Astrocyte of the hippocampus (primary cell): ENCODE results near the gene MDH2.
A peak's percentile ranks its signal among the peaks of the same experiment; 100 is the strongest.
"Not testable (repeated sequence)": the region's sequence is repeated elsewhere in the genome, so short reads cannot be mapped to it uniquely, and the experiment has no call there.

Source experiments
- DNase-seq: peaks from one replicate; pipeline ENCODE4 v3.0.0; 2011; ENCODE audit warnings: low read depth, low spot score

The MDH2 gene

DNA sequence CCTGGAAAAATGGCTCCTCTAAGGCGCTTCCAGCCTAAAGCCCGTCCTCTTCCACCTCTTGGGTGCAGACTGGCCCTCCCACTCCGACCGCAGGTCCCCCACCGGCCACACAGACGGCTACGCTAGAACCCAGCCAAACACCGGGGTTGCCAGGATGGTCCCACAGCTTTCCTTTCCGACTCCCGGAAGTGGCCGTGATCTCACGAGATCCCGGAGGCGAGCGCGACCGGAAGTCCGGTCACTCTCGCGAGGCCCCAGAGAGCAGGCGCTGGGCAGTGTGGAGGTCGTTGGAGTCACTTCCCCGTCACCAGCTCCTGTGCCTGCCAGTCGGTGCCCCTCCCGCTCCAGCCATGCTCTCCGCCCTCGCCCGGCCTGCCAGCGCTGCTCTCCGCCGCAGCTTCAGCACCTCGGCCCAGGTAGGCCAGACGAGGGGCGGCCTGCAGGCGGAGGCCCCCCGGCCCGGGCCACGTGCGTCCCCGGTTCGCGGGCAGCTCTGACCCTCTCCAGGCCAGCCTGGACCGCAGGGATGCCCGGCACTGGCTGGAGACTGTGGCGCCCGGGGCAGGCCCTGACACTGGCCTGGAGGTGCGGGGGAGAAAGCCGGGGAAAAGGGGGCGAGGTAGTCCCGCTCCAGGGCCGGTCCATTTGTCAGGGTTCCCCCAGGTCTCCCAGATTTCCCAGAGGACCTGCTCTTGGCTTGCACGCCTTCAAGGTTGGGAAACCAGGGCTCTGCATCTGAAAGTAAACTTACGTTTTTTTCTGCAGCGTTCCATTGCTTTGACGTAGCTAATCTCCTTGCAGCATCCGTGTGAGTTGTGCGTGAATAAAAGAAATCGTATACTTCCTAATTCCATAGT, at the start of gene MDH2, which contains the start of gene STYXL1:
Gene MDH2, plus strand, starts transcription at position 296 of the 857 bp plus-strand sequence. Its CDS starts 55 bp downstream, at position 351.
Gene STYXL1, minus strand, starts transcription at position 190 of the 857 bp plus-strand sequence. CDS start 17,477 bp downstream, outside the sequence.
- peak; percentile 99 for DNase-seq

DNA sequence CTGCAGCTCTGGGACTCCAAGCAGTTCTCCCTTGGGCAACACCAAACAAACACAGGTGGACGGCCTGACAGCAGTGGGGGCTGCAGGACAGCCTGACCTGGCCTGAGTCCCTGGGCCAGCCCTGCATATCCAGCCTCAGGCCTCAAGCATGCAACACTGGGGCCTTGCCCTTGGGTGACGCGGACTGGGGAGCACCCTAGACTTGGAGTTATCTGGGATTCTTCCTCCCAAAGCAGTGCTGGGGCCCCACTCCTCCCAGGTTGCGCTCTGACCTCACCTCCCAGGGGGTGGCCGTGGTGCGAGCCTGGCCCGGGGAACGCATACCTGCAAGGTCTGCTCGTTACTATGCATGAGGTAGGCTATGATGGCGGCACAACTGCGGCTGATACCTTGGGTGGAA, 47.3 kb upstream of the MDH2 start:
- DNase-seq: no peak

DNA sequence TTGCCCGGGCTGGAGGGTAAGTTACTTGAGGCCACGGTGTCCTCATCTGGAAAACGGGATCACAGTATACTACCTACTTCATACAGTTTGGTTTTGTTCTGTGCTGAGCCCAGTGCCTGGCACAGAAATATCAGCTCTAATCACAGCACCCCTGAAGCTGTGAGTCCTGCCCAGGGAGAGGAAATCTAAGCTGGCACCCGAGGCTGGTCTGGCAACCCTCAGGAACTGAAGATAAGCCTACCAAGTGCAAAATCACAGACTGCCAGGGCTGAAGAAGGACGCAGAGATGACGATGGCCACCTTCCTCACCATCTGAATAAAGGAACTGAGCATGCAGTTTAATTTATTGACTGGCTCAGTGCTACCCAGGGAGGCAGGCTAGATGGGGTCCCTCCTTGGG, 45.8 kb upstream of the MDH2 start:
- DNase-seq: no peak

- DNase-seq: no peak
Measured at GRCh38 chr7:76002822-76003221, 45.1 kb upstream of the MDH2 start.

GRCh38 chr7:76003351-76003750, 44.6 kb upstream of the MDH2 start:
- no peak for DNase-seq

GRCh38 chr7:76005004-76005403, 42.9 kb upstream of the MDH2 start:
- DNase-seq: not testable (repeated sequence)

GRCh38 chr7:76008156-76008687, 39.7 kb upstream of the MDH2 start:
- DNase-seq: no peak

DNA sequence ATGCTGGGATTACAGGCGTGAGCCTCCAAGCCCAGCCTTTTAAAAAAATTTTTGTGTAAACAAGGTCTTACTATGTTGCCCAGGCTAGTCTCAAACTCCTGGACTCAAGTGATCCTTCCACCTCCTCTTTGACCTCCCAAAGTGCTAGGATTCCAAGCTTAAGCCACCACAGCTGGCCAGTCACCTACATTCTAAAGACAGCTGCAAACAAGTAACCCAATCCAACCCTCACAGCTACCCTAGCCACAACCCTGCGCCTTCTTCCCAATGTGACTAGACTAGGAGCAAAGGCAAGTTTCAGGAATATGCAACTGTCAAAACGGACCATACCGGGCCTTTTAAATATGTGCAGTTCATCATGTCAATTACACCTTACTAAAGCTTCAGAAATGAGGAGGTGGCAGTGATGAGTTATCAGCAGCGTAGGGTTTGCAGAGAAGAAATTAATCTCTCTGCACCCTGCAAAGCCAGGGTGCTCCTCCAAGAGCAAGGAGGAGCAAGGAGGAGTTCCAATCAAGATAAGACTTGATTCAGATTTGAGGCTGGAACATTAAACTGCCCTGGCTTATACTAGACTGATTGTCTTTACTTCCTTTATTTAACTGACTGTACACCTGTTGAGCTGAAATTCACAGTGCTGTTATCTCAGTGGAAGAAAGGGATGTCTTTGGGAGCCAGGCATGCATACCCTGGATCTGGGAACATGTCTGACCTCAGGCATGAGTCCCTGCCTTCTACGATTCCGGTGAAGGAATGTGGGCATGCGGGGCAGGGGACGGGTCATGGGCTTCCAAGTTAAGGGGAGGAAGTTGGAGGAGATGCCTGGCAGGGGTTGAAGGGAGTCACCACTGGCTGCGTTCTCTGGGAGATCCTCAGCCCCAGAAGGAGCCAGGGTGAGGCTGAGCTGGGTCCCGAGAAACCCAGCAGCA, 38.0 kb upstream of the MDH2 start:
- DNase-seq: no peak

DNA sequence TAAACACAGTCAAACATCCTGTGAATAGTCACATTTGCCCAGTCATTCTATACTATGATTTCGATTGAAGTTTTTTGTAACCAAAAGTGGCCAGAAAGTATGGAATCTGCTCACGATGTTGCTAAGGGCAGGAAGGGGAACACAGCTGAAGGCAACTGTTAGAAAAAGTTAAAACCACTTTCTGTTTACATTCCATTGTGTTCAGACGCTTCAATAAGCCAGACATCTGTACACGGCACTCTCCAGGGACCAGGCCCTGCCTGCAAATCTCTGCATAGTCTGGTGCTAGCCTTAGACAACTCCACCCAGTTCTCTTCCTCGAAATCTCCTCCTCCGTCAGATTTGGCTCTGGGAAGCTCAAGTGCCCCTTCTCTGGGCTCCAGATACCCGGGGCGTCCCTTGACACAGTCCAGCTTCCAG, 36.5 kb upstream of the MDH2 start:
- DNase-seq: peak; percentile 43

DNA sequence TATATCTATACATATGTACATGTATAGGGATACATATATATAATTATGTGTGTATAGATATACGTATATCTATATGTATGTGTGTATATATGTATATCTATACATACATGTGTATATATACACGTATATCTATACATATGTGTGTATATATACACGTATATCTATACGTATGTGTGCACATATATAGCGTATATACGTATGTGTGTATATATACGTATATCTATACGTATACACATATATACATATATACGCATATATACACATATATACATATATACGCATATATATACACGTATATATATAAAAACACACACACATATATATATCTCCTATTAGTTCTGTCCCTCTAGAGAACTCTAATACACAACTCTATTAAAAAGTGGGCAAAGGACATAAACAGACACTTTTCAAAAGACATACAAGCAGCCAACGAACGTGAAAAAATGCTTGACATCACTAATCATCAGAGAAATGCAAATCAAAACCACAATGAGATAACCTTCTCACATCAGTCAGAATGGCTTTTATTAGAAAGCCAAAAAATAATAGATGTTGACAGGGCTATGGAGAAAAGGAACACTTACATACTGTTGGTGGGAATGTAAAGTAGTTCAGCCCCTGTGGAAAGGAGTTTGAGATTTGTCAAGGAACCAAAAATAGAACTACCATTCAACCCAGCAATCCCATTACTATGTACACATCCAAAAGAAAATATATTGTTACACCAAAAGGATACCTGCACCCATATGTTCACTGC, 31.5 kb upstream of the MDH2 start:
- peak; percentile 73 for DNase-seq

DNA sequence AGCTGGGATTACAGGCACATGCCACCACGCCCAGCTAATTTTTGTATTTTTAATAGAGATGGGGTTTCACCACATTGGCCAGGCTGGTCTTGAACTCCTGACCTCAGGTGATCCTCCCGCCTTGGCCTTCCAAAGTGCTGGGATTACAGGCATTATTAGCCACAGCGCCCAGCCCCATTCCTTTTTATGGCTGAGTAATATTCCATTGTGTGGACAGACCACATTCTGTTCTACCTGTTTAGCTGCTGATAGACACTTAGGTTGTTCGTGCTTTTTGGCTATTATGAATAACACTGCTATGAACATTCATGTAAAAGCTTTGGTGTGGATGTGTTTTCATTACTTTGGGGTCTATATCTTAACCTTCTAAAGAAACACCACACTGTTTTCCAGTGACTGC, 29.4 kb upstream of the MDH2 start:
- not testable (repeated sequence) for DNase-seq

- DNase-seq: peak; percentile 77
Measured at GRCh38 chr7:76020031-76020714, 27.7 kb upstream of the MDH2 start.

DNA sequence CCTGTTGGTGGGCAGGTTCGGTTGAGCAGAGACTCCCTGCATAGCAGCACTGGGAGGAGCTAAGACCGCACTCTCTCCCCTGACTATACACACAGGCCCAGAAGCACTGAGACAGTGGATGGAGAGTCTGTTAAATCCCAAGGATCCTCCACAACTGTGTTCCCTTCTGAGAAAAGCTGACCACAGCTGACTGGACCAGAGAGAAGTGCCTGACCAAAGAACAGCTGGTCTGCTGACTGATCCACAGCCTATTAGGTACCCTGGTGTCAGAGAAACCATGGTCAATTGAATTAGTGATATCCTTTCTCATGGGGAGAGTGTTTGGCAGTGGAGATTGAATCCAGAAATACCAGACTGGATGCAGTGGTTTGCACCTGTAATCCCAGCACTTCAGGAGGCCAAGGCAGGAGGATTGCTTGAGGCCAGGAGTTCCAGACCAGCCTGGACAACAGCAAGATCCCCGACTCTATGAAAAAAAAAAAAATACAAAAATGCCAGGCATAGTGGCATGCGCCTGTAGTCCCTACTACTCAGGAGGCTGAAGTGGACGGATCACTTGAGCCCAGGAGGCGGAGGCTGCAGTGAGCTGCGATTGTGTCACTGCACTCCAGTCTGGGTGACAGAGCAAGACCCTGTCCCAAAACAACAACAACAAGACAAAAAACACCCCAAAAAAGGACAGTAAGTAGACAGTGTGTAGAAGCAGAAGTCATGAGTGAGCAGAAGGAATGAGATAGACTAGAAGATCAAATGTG, 25.7 kb upstream of the MDH2 start:
- no peak for DNase-seq

- no peak for DNase-seq
Measured at GRCh38 chr7:76023002-76023401, 24.9 kb upstream of the MDH2 start.

GRCh38 chr7:76029682-76030081, 18.2 kb upstream of the MDH2 start:
- DNase-seq: not testable (repeated sequence)

GRCh38 chr7:76031964-76032363, 15.9 kb upstream of the MDH2 start:
- DNase-seq: no peak

GRCh38 chr7:76037310-76037709, 10.6 kb upstream of the MDH2 start:
- peak; percentile 17 for DNase-seq

DNA sequence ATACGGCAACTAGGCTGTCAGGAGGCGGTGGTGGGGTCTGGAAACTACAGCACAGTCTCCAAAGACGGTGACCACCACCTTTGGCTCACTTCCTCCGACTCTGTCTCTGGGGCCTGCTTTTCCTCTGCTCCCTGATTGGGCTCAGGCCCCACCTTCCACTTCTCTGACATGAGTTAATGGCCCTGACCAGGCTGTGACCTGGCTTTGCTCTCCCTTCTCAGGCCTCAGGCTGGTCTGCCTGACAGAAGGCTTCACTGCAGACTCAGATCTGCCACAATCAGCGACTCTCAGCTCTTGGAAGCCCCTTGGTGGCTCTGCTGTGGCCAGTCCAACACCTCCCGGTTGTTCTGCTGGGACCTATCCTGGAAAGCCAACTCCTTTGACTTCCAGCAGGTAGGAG, 7.8 kb upstream of the MDH2 start:
- no peak for DNase-seq

DNA sequence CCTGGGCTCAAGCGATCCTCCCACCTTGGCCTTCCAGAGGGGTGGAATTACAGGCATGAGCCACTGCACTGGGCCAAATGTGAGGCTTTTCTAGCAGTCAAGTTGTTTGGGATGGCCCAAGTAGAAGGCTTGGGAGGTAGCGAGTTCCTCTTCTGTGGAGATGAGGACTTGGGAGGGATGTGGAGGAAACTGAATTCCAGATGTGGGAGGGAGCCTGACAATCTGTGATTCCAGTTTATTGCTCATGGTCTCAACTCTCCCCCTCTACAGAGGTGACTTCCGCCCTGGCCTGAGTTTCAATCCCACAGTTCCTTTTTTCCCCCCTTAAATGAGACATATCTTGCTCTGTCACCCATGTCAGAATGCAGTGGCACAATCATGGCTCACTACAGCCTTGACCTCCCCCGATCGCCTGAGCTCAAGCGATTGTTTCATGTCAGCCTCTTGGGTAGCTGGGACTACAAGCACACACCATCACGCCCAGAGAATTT, 3.5 kb upstream of the MDH2 start:
- DNase-seq: no peak

DNA sequence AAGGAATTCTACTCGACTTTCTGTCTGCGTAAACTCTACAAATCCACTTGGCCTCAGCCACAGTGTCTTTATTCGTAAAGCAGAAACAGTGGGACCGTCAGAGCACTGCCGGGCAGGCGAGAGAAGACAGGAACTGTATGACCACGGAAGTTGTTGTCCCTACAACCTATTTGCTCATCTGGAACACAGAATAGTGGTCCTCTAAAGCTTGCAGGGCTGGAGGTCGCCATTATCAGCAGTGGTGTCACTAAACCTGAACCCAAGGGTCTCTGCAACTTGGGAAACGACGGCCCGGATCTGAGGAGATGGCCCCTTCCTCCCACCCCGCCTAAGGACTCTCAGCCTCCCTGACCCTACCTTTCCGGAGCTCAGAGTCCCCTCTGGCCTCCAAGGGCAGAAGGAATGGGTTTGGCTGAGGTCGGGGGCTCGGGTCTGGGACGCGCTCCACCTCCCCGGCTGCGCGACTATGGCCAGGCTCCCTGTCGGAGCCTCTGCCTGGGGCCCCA, 548 bp upstream of the MDH2 start:
- DNase-seq: no peak
